ENCODE results near the gene ZNF319. TPM values are rescaled to one million over a fixed set of nuclear protein-coding genes. Genes with fewer than 3 reads are reported as not detected.
A peak's percentile ranks its signal among the peaks of the same experiment; 100 is the strongest.

Gene ZNF319
- total and polyA plus RNA-seq, 2 of the 13 experiments (the other 11 are each of a cell fraction or from before 2014, with no cell fraction given): 2.4 to 3.6 TPM

GRCh38 chr16:57958544-57958943, 41.9 kb downstream of the ZNF319 start (continued):
- no peak for TF ChIP-seq FOXJ3 (CRISPR knock-in tag; IDR thresholded peaks at IDR 0.05; ENCODE audit: borderline replicate concordance)

- H3K36me3 ChIP-seq (replicated peaks in 1 of 2; ENCODE audit: control insufficient read depth in 1 of 2, insufficient read depth in 2 of 2, low read length in 2 of 2): no peaks in the 10 kb centered on the region
- intact Hi-C loops (cut with micrococcal nuclease; ENCODE audit: unreplicated experiment) (no loop called here), in situ Hi-C loops (cut with HindIII; ENCODE audit: extremely low pct_ligation_motif_present, low pct_unique_long_range_greater_than_20kb) (no loop called here)
- peak overlapping the region in 1 of 3 experiments; percentile 39; a peak in 1 of 6 replicates for H3K4me3 ChIP-seq (replicated peaks in 1 of 3; ENCODE audit: insufficient read depth in 1 of 3, low read depth in 2 of 3, low read length in 3 of 3)
- H3K4me2 ChIP-seq (ENCODE audit: low read depth, low read length): peak overlapping the region; percentile 43
- peaks cover 7 to 67% of the 10 kb centered on the region in 2 experiments; a peak in 4 of 5 replicates for H3K27me3 ChIP-seq (ENCODE audit: control insufficient read depth in 1 of 2, insufficient read depth in 2 of 2, low read length in 2 of 2)
- no peak overlapping the region for H2AFZ ChIP-seq (ENCODE audit: low read length)
- no TSS peak for BruUV-seq (replicated peaks)
- H3K27ac ChIP-seq (ENCODE audit: extremely low read length, insufficient read depth, low read length): no peak overlapping the region
- FAIRE-seq: no peak
- TF ChIP-seq U2AF2 (IDR thresholded peaks at IDR 0.05; ENCODE audit: low read depth, low read length) (no peak), ZMYM3 (CRISPR knock-in tag; IDR thresholded peaks at IDR 0.05) (no peak), ZFP36 (IDR thresholded peaks at IDR 0.05; ENCODE audit: borderline replicate concordance, low read depth, low read length, partially characterized antibody) (peak; percentile 8), ELF1 (CRISPR knock-in tag; IDR thresholded peaks at IDR 0.05) (peak; percentile 28; the same call in 1 of the 2 replicates), ZNF572 (CRISPR knock-in tag; IDR thresholded peaks at IDR 0.05) (no peak), HDAC1 (CRISPR knock-in tag; IDR thresholded peaks at IDR 0.05) (no peak; the same call in 1 of the 2 replicates), NRL (CRISPR knock-in tag; IDR thresholded peaks at IDR 0.05; ENCODE audit: borderline replicate concordance) (0 out of 2 replicates have a peak, but pooled peaks have one; percentile 40), FOXA3 (CRISPR knock-in tag; IDR thresholded peaks at IDR 0.05) (0 out of 2 replicates have a peak, but pooled peaks have one; percentile 23), IKZF1 (IDR thresholded peaks at IDR 0.05) (no peak), FOXK2 (IDR thresholded peaks at IDR 0.05) (no peak), SP140L (CRISPR knock-in tag; IDR thresholded peaks at IDR 0.05; ENCODE audit: borderline replicate concordance) (no peak), DDIT3 (CRISPR knock-in tag; IDR thresholded peaks at IDR 0.05) (no peak), PAXIP1 (CRISPR knock-in tag; conservative IDR thresholded peaks at IDR 0.05) (0 out of 2 replicates have a peak, but pooled peaks have one; percentile 12), ZFX (CRISPR knock-in tag; IDR thresholded peaks at IDR 0.05; ENCODE audit: low read depth) (peak; percentile 57; the same call in 1 of the 2 replicates)
- H4K20me1 ChIP-seq (ENCODE audit: insufficient read depth, low read length): no peaks in the 10 kb centered on the region
- ChIA-PET CTCF (ENCODE audit: low intra/inter-chr PET ratio, low total read pairs) (no interaction called here), POLR2A (no interaction called here)
- H3K9ac ChIP-seq (ENCODE audit: insufficient read depth, low read depth, low read length): no peak overlapping the region
- peaks cover 30% of the 10 kb centered on the region for H3K4me1 ChIP-seq (ENCODE audit: insufficient read depth, low read length)
- DNase-seq (ENCODE audit: low spot score): no peak
- H3K79me2 ChIP-seq (ENCODE audit: insufficient read depth, low read length): no peaks in the 10 kb centered on the region
- peak; percentile 30 for ATAC-seq
- H3K9me3 ChIP-seq (ENCODE audit: low read length): no peaks in the 10 kb centered on the region
- WGBS (ENCODE audit: low lambda C conversion rate): 35% methylated on average over 7 of the region's 8 CpGs
Measured at GRCh38 chr16:57957673-57958392, 42.6 kb downstream of the ZNF319 start.
